GM06990 (cell line): ENCODE data around the gene PNPLA7.
"Not testable (repeated sequence)": the region's sequence is repeated elsewhere in the genome, so short reads cannot be mapped to it uniquely, and the experiment has no call there.

Source experiments
- DNase-seq: peaks from one replicate; pipeline ENCODE4 v3.0.0-alpha.2; 2011; ENCODE audit not compliant: insufficient read length; ENCODE audit errors: extremely low read depth
- H3K27me3 ChIP-seq: replicated peaks from 2 replicates; pipeline ENCODE4 v1.6.0; 2011; ENCODE audit warnings: low read length; ENCODE audit not compliant: control insufficient read depth, insufficient read depth
- H3K36me3 ChIP-seq: 2 replicates; pipeline ENCODE4 v1.5.1; 2011; ENCODE audit warnings: low read length; ENCODE audit not compliant: control insufficient read depth, insufficient read depth
- H3K4me3 ChIP-seq: replicated peaks from 2 replicates; pipeline ENCODE4 v1.5.1; 2011; ENCODE audit warnings: low read depth, mild to moderate bottlenecking, control low read depth, low read length
- TF ChIP-seq, protein P1 (sequence below): IDR thresholded peaks from 2 replicates; pipeline ENCODE4 v1.5.1; 2011; ENCODE audit warnings: low read length, control low read depth, mild to moderate bottlenecking, inconsistent platforms; ENCODE audit not compliant: insufficient read depth, poor library complexity, severe bottlenecking

PNPLA7 gene

GRCh38 chr9:137540536-137540935 lies 9.7 kb downstream of the PNPLA7 start:
- no peak for DNase-seq
- H3K4me3 ChIP-seq: no peak overlapping the region
- no peaks in the 10 kb centered on the region; the same call in 1 of the 2 replicates for H3K27me3 ChIP-seq
- no peaks in the 10 kb centered on the region for H3K36me3 ChIP-seq
- TF ChIP-seq, protein P1, sequence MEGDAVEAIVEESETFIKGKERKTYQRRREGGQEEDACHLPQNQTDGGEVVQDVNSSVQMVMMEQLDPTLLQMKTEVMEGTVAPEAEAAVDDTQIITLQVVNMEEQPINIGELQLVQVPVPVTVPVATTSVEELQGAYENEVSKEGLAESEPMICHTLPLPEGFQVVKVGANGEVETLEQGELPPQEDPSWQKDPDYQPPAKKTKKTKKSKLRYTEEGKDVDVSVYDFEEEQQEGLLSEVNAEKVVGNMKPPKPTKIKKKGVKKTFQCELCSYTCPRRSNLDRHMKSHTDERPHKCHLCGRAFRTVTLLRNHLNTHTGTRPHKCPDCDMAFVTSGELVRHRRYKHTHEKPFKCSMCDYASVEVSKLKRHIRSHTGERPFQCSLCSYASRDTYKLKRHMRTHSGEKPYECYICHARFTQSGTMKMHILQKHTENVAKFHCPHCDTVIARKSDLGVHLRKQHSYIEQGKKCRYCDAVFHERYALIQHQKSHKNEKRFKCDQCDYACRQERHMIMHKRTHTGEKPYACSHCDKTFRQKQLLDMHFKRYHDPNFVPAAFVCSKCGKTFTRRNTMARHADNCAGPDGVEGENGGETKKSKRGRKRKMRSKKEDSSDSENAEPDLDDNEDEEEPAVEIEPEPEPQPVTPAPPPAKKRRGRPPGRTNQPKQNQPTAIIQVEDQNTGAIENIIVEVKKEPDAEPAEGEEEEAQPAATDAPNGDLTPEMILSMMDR: no peak

DNA sequence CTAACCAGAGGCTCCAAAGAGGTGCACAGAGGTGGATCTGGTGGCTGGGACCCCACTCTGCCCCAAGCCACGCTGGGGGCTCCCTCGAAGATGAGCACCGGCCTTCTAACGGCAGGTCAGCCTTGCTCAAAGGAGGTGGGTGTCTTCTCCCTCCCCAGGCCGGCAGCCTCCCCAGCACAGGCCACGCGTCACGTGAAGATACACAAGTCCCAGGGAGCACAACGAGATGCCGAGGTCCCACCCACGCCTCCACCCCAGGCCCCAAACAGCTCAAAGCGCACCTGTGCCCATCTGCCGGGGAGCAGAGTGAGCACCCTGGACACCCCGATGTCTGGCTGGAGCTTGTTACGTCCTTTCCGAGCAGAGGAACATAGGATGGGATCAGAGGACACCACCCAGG lies 12.1 kb downstream of the PNPLA7 start:
- no peaks in the 10 kb centered on the region for H3K27me3 ChIP-seq
- no peak for DNase-seq
- H3K4me3 ChIP-seq: no peak overlapping the region
- H3K36me3 ChIP-seq: no peaks in the 10 kb centered on the region
- TF ChIP-seq, protein P1: no peak

GRCh38 chr9:137536594-137537131 lies 13.5 kb downstream of the PNPLA7 start:
- not testable (repeated sequence) for DNase-seq, H3K27me3 ChIP-seq, H3K4me3 ChIP-seq, H3K36me3 ChIP-seq

- no peak overlapping the region for H3K4me3 ChIP-seq
- TF ChIP-seq, protein P1: no peak
- DNase-seq: no peak
- H3K36me3 ChIP-seq: no peaks in the 10 kb centered on the region
- H3K27me3 ChIP-seq: no peaks in the 10 kb centered on the region
These were observed 15.1 kb downstream of the PNPLA7 start for GRCh38 chr9:137535120-137535428.

- TF ChIP-seq, protein P1: peak; percentile 73
- H3K4me3 ChIP-seq: no peak overlapping the region
- H3K27me3 ChIP-seq: no peaks in the 10 kb centered on the region
- no peaks in the 10 kb centered on the region for H3K36me3 ChIP-seq
- DNase-seq: no peak
These were observed 15.7 kb downstream of the PNPLA7 start for GRCh38 chr9:137534256-137535119.

- not testable (repeated sequence) for H3K27me3 ChIP-seq, DNase-seq, H3K4me3 ChIP-seq, H3K36me3 ChIP-seq
These were observed 17.2 kb downstream of the PNPLA7 start for GRCh38 chr9:137532891-137533468.
